Breast epithelium (tissue), 3 donors: Measurements from ENCODE around the gene IL22RA2.

Experiments
- POLR2A ChIP-seq: fragments of 450-650 bp; IDR thresholded peaks from one replicate; pipeline ENCODE4 v1.6.1; 2016; ENCODE audit warnings: antibody characterized with exemption, mild to moderate bottlenecking, moderate library complexity
- POLR2AphosphoS5 ChIP-seq, 3 donors: sonication (generic); formaldehyde crosslinking; IDR thresholded peaks; one replicate each; pipeline ENCODE4 v1.6.1; 2017; ENCODE audit warnings: antibody characterized with exemption in 3 of 3
- TF ChIP-seq, protein P1 (sequence below), 3 donors: fragments of 450-650 bp; IDR thresholded peaks; one replicate each; pipeline ENCODE4 v1.5.1; 2016 to 2017; ENCODE audit warnings: antibody characterized with exemption in 3 of 3, mild to moderate bottlenecking in 3 of 3, moderate library complexity in 3 of 3

DNA sequence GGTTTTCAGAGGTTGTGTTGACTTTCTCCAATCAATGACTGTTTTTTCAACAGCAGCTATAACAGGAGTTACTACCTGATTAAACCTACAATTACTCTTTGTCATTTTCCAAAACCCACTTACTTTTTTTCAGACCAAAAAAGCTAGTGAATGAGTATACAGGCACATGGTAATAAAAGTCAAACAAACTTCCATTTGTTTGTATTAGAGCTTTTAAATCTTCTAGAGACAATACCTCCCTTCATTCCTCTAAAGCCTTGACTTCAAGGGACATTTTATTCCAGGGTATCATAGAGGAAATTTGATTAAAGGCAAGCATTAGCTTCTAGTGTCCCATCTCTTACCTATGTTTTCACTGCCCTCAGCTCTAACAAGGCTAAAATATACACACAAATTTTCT lies 52.7 kb downstream of the IL22RA2 start:
- TF ChIP-seq, protein P1, sequence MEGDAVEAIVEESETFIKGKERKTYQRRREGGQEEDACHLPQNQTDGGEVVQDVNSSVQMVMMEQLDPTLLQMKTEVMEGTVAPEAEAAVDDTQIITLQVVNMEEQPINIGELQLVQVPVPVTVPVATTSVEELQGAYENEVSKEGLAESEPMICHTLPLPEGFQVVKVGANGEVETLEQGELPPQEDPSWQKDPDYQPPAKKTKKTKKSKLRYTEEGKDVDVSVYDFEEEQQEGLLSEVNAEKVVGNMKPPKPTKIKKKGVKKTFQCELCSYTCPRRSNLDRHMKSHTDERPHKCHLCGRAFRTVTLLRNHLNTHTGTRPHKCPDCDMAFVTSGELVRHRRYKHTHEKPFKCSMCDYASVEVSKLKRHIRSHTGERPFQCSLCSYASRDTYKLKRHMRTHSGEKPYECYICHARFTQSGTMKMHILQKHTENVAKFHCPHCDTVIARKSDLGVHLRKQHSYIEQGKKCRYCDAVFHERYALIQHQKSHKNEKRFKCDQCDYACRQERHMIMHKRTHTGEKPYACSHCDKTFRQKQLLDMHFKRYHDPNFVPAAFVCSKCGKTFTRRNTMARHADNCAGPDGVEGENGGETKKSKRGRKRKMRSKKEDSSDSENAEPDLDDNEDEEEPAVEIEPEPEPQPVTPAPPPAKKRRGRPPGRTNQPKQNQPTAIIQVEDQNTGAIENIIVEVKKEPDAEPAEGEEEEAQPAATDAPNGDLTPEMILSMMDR (IDR thresholded peaks at IDR 0.05), result no peak
- TF ChIP-seq POLR2AphosphoS5 (IDR thresholded peaks at IDR 0.05), result no peak
- no peak for TF ChIP-seq POLR2A
